ENCODE measurements around the gene BCAS3.

The BCAS3 gene

GRCh38 chr17:61047515-61047914, 369.9 kb downstream of the BCAS3 start:
- DNase-seq (ENCODE audit: insufficient read length, low spot score) (no peak), FAIRE-seq (no peak)

GRCh38 chr17:61048376-61049106, 370.9 kb downstream of the BCAS3 start:
- FAIRE-seq (no peak), DNase-seq (ENCODE audit: insufficient read length, low spot score) (no peak)

GRCh38 chr17:61053469-61053868, 375.8 kb downstream of the BCAS3 start:
- no peak for DNase-seq (ENCODE audit: insufficient read length, low spot score)
- no peak for FAIRE-seq

- FAIRE-seq, result peak; percentile 52
- DNase-seq (ENCODE audit: insufficient read length, low spot score), result no peak
Measured at GRCh38 chr17:61054436-61054835, 376.8 kb downstream of the BCAS3 start.

- no peak for FAIRE-seq
- no peak for DNase-seq (ENCODE audit: insufficient read length, low spot score)
Measured at GRCh38 chr17:61057257-61057656, 379.6 kb downstream of the BCAS3 start.

- no peak for DNase-seq (ENCODE audit: insufficient read length, low spot score)
- no peak for FAIRE-seq
Measured at GRCh38 chr17:61058066-61058465, 380.4 kb downstream of the BCAS3 start.

GRCh38 chr17:61063528-61063927, 385.9 kb downstream of the BCAS3 start:
- DNase-seq (ENCODE audit: insufficient read length, low spot score), result no peak
- no peak for FAIRE-seq

- DNase-seq (ENCODE audit: insufficient read length, low spot score) (no peak), FAIRE-seq (no peak)
Measured at GRCh38 chr17:61064087-61064951, 386.7 kb downstream of the BCAS3 start.

GRCh38 chr17:61065263-61065773, 387.7 kb downstream of the BCAS3 start:
- DNase-seq (ENCODE audit: insufficient read length, low spot score), result peak; percentile 38
- FAIRE-seq, result no peak

GRCh38 chr17:61066062-61066461, 388.4 kb downstream of the BCAS3 start:
- FAIRE-seq, result no peak
- no peak for DNase-seq (ENCODE audit: insufficient read length, low spot score)

- DNase-seq (ENCODE audit: insufficient read length, low spot score), result no peak
- FAIRE-seq, result no peak
Measured at GRCh38 chr17:61070649-61071048, 393.0 kb downstream of the BCAS3 start.

- no peak for DNase-seq (ENCODE audit: insufficient read length, low spot score)
Measured at GRCh38 chr17:61072648-61073047, 395.0 kb downstream of the BCAS3 start.

GRCh38 chr17:61073131-61073530, 395.5 kb downstream of the BCAS3 start:
- no peak for DNase-seq (ENCODE audit: insufficient read length, low spot score)
- FAIRE-seq, result no peak

More at GRCh38 chr17:61072648-61073047, 395.0 kb downstream of the BCAS3 start:
- FAIRE-seq, result peak; percentile 49

GRCh38 chr17:61073799-61074513, 396.3 kb downstream of the BCAS3 start:
- FAIRE-seq, result peak; percentile 31
- no peak for DNase-seq (ENCODE audit: insufficient read length, low spot score)

GRCh38 chr17:61075988-61076387, 398.3 kb downstream of the BCAS3 start:
- FAIRE-seq, result no peak
- DNase-seq (ENCODE audit: insufficient read length, low spot score), result no peak

- DNase-seq (ENCODE audit: insufficient read length, low spot score) (no peak), FAIRE-seq (peak; percentile 91)
Measured at GRCh38 chr17:61076621-61077031, 399.0 kb downstream of the BCAS3 start.

GRCh38 chr17:61081959-61082358, 404.3 kb downstream of the BCAS3 start:
- FAIRE-seq, result no peak
- DNase-seq (ENCODE audit: insufficient read length, low spot score), result no peak

GRCh38 chr17:61084260-61084659, 406.6 kb downstream of the BCAS3 start:
- DNase-seq (ENCODE audit: insufficient read length, low spot score) (no peak), FAIRE-seq (no peak)

GRCh38 chr17:61087024-61087423, 409.4 kb downstream of the BCAS3 start:
- FAIRE-seq, result peak; percentile 23

GRCh38 chr17:61088556-61088955, 410.9 kb downstream of the BCAS3 start:
- FAIRE-seq, result no peak

More at GRCh38 chr17:61087024-61087423, 409.4 kb downstream of the BCAS3 start:
- DNase-seq (ENCODE audit: insufficient read length, low spot score), result no peak

GRCh38 chr17:61091096-61091495, 413.4 kb downstream of the BCAS3 start:
- FAIRE-seq, result no peak
- no peak for DNase-seq (ENCODE audit: insufficient read length, low spot score)

More at GRCh38 chr17:61088556-61088955, 410.9 kb downstream of the BCAS3 start:
- DNase-seq (ENCODE audit: insufficient read length, low spot score), result no peak

Measured in HTR-8/SVneo (cell line).